NCI-H1417 (cell line): Measurements from ENCODE around the gene NUMB.

Experiments
- DNase-seq, 3 experiments: peaks; one replicate each; lab custom pipeline; 2025; lab: John Stamatoyannopoulos, UW

Gene NUMB

DNA sequence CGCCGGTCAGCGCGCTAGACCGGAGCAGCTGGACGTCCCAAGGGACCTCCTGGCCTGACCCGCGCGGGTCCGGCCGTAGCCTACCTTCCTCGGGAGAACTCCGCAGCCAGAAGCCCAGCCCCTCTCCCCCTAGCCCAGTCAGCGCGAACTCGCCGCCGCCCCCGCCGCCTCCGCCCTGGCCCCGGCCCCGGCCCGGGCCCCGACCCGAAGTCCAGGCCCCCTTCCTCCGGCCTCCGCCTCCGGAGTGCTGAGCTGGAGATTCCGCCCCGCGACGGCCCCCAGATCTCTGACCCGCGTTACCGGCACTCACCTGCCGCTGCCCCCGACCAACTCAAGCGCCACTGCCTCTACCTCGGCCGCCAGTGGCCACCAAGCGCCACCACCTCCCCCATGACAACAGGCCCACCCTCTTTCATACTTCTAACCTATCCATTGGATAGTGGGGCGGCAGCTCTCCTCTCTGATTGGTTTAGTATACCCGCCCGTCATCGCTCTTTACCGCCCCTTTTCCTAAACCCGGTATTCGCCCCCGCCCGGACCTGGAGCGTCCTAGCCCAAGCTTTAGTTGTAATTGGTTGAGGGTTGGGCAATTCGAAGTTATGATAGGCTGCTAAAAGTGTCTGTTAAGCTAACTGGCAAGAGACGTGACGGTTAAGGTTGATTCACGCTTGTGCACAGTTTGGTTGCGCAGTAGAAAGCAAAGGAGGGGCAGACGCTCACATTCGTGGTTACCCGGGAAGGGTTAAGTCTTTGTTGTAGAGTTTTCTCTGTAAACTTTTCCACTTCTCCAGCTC, at the start of gene NUMB:
NUMB (minus strand) TSS at position 364 of the 794 bp plus-strand sequence. CDS start 102,795 bp downstream, outside the sequence.
- peak; percentile 100 for DNase-seq

DNA sequence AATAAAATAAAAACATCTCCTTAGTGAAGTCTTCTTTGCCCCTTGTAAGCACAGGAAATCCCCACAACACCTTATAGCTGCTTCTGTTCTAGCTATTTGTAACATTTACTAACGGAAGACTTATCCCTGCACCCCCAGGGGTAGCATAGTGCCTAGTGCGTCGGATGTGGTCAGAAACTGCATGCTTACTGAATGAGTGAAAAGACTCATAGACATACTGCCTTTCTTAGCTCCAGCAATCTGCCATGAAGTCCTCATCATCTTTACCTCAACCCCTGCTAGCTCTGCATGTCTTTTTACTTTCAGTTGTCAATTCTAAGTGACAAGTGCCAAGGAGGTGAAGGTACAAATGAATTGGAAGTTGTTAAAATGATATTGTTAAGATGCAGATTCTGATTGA, 45.3 kb upstream of the NUMB start:
- no peak for DNase-seq

DNA sequence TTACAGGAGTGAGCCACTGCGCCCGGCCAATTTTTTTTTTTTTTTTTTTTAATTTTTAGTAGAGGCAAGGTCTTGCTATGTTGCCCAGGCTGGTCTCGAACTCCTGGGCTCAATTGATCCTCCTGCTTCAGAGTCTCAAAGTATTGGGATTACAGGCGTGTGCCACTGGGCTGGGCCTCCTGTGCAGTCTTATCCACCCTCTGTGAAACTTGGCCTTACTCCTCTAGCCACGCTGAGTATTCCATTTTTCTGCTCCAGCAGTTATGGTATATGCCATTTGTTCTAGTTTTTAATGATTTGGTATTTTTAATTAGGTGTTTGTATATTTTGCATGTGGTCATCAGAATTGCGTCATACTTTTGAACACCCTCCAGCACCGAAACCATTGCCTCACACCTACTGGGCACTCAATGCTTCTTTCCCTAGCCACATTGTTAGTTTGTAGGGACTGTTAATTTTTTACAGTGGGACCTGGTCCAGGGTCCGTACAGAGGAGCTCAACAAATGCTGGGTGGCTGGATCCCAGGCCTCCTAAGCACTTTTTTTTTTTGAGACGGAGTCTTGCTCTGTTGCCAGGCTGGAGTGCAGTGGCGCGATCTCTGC, 43.8 kb upstream of the NUMB start:
- DNase-seq: no peak

GRCh38 chr14:73500360-73500759, 42.0 kb upstream of the NUMB start:
- DNase-seq: no peak

DNA sequence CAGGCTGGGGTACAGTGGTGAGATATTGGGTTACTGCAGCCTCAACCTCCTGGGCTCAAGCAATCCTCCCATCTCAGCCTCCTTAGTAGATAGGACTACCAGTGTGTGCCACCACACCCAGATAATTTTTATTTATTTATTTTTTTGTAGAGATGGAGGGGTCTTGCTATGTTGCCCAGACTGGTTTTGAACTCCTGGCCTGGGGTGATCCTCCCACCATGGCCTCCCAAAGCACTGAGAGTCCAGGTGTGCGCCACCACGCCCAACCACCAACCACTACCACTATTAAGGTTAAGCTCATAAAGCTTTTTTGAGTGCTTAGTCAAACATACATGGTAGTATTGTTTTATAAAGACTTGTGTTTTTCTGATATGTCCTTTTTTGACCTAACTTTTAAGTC, 36.2 kb upstream of the NUMB start:
- no peak for DNase-seq

DNA sequence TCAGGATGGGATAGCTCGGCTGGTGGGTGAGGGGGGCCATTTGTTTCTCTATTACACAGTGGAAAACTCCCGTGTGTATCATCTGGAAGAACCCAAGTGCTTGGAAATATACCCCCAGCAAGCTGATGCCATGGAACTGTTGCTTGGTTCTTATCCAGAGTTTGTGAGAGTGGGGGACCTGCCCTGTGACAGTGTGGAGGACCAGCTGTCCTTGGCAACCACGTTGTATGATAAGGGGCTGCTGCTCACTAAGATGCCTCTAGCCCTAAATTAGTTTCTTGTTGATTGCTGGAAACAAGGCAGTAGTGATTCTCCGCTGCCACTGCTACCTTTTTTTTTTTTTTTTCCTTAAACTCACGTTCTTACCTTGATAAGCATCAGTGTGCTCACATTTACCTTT, 34.3 kb upstream of the NUMB start:
- no peak for DNase-seq

- DNase-seq: no peak
Observed at GRCh38 chr14:73492043-73492552, 33.8 kb upstream of the NUMB start.

DNA sequence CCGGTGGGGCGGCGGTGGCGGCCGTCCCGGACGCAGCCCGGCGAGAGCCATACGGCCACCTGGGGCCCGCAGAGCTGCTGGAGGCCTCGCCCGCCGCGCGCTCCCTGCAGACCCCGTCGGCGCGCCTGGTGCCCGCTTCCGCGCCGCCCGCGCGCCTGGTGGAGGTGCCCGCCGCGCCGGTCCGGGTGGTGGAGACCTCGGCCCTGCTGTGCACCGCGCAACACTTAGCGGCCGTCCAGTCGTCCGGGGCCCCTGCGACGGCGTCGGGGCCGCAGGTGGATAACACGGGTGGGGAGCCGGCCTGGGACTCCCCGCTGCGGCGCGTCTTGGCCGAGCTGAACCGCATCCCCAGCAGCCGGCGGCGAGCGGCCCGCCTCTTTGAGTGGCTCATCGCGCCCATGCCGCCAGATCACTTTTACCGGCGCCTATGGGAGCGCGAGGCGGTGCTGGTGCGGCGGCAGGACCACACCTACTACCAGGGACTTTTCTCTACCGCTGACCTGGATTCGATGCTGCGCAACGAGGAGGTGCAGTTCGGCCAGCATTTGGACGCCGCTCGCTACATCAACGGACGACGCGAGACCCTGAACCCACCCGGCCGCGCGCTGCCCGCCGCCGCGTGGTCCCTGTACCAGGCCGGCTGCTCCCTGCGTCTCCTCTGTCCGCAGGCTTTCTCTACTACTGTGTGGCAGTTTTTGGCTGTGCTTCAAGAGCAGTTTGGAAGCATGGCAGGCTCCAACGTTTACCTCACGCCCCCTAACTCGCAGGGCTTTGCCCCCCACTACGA, 33.1 kb upstream of the NUMB start:
- peak; percentile 70 to 95 (median 85) for DNase-seq

- DNase-seq: peak in 1 of 3 experiments; percentile 11
Observed at GRCh38 chr14:73489481-73490175, 31.3 kb upstream of the NUMB start.

GRCh38 chr14:73478684-73479083, 20.3 kb upstream of the NUMB start:
- DNase-seq: no peak

DNA sequence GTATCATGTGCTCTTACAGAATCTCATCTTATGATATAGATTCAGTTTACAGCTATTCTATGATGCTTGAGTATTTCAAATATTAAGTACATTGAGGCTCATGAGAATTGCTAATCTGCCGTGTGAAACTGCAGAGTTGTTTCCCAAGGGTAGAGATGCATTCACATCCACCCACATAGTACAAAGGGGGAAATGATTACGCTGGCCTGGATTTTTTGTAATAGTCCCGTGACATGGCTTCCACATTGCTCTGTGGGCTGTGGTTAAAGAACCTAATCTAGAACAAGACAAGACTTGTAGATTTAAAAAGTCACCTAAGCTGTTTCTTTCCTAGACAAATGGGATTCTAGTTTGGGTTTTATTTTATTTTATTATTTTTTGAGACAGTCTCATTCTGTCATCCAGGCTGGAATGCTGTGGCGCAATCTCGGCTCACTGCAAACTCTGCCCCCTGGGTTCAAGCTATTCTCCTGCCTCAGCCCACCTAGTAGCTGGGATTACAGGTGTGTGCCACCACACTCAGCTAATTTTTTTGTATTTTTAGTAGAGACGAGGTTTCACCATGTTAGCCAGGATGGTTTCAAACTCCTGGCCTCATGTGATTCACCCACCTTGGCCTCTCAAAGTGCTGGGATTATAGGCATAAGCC, 19.4 kb upstream of the NUMB start:
- DNase-seq: no peak

DNA sequence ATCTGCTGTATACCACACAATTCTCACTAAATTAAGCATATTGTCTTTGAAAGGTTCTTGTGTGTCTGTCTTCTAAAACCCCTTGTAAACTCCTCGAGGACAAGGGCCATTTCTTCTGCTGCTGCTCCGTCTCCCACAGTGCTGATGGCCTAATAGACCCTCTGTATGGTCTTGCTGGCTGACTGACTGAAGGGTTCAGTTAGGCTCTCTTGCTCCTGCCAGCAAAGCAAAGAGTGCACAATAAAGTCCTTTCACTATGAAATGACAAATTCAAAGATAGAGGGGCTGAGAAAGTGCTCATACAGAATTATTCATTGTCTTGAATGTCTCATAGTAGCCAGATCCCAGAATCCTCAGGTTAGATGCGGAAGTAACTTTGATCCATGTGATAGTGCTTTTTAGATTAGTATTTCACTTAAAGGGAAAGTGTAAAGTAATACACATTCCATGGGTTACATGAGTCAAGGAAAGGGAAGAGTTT, 18.1 kb upstream of the NUMB start:
- no peak for DNase-seq

DNA sequence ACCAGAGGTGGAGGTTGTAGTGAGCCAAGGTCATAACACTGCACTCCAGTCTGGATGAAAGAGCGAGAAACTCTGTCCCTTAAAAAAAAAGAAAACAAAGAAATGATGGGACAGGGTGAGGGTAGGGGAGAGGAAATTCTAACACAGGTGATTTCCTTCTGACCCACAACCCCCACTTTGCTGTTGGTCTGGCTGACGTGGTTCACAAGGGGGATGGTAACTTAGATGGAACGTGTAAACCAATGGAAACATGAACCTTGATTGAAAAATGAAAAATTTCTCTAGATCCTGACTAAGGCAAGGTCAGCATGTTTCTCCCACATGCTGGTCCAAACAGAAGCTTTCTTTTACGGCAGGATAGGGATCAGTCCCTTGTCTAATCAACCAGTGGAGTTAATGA, 16.6 kb upstream of the NUMB start:
- DNase-seq: no peak

GRCh38 chr14:73472185-73473114, 14.1 kb upstream of the NUMB start:
- peak; percentile 48 to 87 (median 81) for DNase-seq

- no peak for DNase-seq
Observed at GRCh38 chr14:73471582-73472184, 13.3 kb upstream of the NUMB start.

DNA sequence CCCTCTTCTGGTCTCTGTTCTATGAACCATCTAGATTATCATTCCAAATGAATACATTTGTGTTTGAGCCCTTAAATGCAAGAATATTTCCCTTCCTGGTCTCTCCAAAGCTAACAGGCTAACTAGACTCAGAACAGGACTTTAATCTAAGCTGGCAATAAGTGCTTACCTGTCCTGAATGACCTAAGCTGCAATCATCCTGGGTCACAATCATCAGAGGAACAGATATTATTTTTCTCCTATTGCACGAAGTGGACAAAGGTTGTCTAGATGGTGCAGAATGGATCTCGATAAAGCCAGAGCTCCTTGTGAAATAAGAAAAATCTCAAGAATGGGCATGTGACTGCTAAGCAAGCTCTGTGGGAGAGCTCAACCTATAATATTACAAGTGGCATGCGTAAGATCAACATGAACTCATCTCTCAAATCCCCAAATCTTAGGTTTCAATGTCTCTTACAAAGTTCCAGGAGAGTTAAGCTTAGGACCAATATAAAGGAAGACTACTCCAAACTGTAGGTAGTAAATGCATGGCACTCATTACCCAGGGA, 10.6 kb upstream of the NUMB start:
- DNase-seq: no peak

DNA sequence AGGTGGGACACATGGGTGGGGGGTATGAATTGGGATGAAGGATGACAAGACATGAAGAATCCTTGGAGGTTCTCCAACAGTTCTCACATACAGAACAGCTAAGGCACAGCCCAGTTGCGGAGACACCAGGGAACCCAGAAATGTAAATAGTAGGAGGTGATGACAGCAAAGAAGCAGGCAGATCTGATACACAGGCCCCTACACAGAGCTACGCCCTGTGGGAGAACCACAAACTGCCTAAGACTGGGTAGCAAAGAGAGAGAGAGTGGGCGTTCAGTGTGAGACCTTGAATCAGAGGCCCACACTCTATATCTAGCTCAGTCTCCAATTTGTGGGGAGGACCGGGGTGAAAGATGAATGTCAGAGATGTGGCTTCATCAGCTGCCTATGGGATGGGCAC, 9.5 kb upstream of the NUMB start:
- DNase-seq: no peak

DNA sequence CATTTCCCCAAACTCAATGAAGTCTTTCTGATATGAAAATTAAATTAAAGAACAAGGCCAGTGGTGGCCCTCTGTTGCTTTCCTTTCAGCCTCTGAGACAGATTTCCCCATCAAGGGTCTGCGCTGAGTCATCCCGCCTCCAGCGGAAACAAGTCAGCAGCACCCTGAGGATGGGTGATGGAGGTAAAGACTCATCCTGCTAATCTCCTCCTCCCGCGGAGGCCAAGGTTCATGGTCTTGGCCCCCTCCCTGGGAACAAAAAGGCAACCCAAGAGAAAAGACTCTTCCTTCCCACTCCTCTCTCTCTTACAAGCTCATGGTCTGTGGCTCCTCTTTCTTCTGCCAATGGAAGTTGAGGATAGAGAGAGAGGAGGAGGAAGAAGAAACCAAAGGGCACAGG, 9.0 kb upstream of the NUMB start:
- no peak for DNase-seq

GRCh38 chr14:73466861-73467260, 8.5 kb upstream of the NUMB start:
- DNase-seq: no peak
